NCI-H1105 treated with DMSO at 0.1 percent for 48 hours (cell line): ENCODE measurements around the gene ETDC.

Experiments
- DNase-seq: peaks from one replicate; lab custom pipeline; 2025; lab: John Stamatoyannopoulos, UW

Gene ETDC

DNA sequence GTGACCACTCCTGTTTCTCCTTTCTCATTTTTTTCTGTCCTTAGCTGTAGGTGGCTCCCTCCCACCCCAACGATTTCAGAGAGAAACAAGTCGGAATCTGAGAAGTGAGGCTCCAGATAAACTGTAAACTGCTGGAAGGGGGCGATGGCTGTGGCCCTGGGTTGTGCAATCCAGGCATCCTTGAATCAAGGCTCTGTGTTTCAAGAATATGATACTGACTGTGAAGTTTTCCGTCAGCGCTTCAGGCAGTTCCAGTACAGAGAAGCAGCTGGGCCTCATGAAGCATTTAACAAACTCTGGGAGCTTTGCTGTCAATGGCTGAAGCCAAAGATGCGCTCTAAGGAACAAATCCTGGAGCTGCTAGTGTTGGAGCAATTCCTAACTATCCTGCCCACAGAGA, 37.7 kb downstream of the ETDC start:
- DNase-seq = no peak

DNA sequence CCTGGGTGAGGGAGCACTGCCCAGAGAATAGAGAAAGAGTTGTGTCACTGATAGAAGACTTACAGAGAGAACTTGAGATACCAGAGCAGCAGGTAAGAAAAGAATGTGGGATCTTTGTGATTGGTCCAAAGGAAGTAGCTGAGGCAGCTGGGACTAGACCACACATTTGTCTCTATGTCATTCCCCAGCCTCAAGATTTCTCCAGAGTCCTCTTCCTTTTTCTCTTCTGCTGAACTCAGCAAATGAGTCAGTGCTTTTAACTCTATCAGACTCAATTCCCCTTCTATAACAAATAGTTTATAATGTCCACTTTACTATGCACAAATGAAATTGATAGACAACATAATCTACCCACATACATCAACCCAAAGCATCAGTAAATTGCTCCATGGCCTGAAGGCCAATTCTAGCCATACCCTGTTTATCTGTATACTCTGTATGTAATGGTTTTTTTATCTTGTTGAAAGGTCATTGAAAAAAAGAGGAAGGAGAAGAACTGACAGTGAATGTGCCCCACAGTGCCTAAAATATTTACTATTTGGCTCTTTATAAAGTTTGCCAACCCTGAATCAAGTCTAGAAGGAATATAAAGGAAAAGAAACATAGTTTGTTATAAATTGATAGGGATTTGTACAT, 38.2 kb downstream of the ETDC start:
- no peak for DNase-seq

DNA sequence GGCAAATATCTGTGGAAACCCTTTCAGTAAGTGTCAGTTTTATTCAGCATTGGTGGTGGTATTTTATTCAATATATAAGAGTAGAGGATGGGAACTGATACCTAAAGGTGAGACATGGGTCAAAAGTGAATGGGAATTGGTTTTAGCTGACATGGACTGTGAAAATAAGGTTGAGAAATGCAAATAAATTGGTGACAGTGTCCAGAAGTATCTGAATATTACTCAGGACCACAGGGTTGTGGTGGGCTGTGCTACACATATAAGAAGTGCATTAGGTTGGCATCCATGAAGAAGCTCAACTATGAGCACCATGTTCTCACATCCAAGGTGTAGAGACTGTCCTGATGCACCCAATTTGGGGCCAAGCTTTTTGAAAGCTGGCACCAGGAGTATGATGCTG, 45.0 kb downstream of the ETDC start:
- no peak for DNase-seq
